Fibroblast of villous mesenchyme (primary cell): ENCODE results near the gene CRKL. TPM values are rescaled to one million over a fixed set of nuclear protein-coding genes. Genes with fewer than 3 reads are reported as not detected.
A peak's percentile ranks its signal among the peaks of the same experiment; 100 is the strongest.

Source experiments
- DNase-seq: peaks from one replicate; pipeline ENCODE4 v3.0.0-alpha.2; 2010; ENCODE audit warnings: low read depth
- H3K4me3 ChIP-seq: 2 replicates; pipeline ENCODE4 v1.5.1; 2011; ENCODE audit warnings: low read depth, mild to moderate bottlenecking, low read length
- total RNA-seq: library from RNA; depleted of rRNA; stranded (reverse); fragments of >200 nt; gene quantifications from 2 replicates; pipeline ENCODE4 v1.2.3, GENCODE V29; 2012
- TF ChIP-seq, protein P1 (sequence below): IDR thresholded peaks from 2 replicates; pipeline ENCODE4 v1.5.1; 2012; ENCODE audit warnings: low read depth, mild to moderate bottlenecking, low read length; ENCODE audit not compliant: insufficient read depth

The CRKL gene
- total RNA-seq, 1 donor = 57.4 TPM

DNA sequence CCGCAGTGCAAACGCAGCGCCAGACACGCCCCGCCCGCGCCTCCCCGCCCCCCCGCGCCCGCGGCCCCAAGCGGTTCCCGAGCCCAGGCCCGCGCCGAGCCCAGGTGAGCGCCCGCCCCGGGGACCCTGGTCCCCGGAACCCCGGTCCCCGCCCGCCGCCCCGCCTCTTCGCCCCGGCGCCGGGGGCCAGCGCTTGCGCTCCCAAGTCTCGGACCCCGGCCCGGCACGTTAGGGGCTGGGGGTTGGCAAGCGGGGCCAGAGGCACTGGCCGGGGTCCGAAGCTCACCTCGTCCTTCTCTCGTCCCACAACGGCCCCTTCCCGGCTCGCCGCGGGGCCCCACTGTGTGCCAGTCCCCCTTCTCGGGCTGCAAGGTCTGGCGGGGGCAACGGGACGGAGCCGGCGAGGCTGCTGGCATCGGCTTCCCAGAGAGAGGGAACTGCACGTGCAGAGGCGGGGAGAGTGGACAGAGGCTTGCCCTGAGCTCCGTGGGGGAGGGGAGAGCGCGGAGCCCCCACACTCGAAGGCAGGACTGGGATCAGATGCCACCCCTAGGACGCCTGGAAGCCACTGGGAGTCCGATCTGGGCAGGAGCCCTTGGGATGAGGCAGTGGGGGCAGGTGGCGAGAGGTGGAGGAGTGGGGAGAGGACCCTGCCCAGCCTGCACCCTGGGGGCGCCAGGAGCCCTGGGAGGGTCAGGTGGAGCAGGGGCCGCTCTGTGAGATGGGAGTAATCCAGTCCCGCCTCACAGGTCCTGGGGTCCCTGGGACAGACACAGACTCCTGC is 48.1 kb downstream of the CRKL start:
- TF ChIP-seq, protein P1, sequence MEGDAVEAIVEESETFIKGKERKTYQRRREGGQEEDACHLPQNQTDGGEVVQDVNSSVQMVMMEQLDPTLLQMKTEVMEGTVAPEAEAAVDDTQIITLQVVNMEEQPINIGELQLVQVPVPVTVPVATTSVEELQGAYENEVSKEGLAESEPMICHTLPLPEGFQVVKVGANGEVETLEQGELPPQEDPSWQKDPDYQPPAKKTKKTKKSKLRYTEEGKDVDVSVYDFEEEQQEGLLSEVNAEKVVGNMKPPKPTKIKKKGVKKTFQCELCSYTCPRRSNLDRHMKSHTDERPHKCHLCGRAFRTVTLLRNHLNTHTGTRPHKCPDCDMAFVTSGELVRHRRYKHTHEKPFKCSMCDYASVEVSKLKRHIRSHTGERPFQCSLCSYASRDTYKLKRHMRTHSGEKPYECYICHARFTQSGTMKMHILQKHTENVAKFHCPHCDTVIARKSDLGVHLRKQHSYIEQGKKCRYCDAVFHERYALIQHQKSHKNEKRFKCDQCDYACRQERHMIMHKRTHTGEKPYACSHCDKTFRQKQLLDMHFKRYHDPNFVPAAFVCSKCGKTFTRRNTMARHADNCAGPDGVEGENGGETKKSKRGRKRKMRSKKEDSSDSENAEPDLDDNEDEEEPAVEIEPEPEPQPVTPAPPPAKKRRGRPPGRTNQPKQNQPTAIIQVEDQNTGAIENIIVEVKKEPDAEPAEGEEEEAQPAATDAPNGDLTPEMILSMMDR = no peak
- no peak for DNase-seq
- H3K4me3 ChIP-seq = peak overlapping the region; percentile 35

DNA sequence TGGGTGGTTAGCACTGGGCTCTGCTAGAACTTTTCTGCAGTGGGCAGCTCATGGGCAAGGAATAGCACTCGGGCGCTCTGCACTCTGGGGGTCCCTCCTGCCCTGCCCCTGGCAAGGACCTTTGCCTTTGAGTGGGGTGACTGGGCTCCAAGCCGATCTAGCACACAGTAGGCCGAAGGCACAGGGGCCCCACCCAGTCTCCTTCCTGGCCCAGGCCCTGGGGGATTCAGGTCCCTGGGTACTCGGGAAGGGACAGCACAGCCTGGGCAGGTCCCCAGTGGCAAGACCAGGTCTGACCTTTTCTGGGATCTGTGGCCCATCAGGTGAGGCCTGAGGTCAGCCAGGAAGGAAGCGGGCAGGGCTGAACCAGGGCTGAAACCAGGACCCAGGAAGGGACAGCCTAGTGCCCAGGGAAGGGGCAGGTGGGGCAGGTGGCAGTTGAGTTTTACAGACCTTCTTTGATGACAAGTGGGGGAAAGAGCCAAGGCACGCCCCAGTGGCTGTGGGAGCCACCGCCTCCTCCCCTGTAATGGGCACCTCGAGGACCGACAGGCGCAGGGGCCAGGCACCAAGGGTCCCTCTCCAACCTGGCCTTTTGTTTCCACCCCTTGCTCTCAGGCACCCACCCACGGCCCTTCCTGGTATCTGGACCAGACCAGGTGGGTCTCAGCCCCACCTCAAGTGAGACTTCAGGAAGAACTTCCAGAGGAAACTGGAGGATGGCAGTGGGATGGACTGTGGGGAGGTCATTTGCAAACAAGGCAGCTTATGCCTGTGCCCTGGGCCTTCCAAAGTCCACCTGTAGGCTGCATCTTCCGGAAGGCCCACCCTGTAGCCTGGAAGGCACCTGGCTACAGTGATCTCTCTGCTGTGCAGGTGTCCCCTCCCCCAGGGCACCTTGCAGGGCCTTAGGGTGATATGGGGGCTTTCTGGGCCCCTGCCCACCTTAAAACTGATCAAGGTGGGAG is 49.0 kb downstream of the CRKL start:
- DNase-seq = no peak
- H3K4me3 ChIP-seq = no peak overlapping the region
- TF ChIP-seq, protein P1 = no peak

DNA sequence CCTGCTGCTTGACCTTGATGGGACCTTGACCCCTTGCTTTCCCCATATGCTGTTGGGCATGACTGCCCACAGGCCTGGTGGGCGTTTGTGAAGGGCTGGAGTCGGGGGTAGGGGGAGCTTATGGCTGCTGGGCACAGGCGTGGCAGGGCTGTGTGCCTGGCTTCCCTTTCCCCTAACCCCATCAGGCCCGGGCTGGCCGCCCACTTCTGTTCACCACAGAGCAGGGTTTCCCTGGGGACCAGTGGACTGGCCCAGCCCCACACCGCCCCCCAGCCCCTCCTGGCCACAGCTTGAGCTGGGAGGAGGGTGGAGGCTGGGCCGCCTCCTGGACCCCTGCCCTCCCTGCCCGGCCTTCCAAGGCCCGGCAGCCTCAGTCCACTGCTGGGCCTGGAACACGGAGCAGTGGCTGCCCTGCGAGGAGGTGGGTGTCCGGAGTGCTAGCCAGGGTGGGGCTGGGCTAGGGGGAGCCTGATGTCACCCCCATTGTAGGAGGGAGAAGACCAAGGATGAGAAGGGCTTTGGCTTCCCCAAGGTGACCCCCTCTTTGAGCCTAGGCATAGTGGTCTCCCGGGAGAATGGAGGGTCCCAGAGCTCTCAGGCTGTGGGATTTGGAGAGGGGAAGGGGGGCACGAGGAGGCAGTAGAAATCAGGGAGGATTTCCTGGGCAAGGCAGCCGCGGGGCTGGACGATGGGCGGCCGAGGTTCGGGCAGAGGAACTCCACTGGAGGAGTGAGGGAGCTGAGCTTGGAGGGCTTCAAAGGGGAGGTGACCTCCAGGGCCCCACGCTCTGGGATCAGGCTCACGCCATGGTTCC is 49.9 kb downstream of the CRKL start, which contains the start of gene AIFM3:
Gene AIFM3, plus strand, starts transcription at position 373 of the 814 bp plus-strand sequence. CDS start 690 bp downstream, outside the sequence.
- H3K4me3 ChIP-seq = no peak within 1 kb of the TSS
- TF ChIP-seq, protein P1 = no peak
- DNase-seq = no peak

DNA sequence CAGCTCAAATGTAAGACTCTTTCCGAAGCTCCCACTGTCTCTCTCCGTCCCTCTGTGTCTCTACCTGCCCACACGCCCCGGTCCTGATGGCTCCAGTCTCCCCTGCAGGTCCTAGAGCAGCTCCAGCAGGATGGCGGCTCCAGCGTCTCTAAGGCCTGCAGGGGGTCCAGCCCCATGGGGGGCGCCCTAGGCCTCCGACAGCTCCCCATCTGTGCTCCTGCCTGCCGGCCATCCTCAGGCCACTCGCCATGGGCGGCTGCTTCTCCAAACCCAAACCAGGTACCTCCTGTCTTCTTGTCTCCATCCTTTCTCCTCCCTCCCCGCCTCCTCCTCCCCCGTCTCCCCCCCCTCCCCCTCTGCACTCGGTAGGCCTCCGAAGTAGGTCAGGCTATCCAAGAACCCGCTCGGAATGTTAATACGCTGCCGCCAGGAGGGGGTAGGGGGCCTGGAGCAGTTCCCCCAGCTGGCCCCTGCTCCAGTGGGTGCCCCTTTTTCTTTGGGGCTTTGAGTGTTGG is 50.5 kb downstream of the CRKL start:
- no peak for DNase-seq
- TF ChIP-seq, protein P1 = no peak
- H3K4me3 ChIP-seq = no peak overlapping the region

DNA sequence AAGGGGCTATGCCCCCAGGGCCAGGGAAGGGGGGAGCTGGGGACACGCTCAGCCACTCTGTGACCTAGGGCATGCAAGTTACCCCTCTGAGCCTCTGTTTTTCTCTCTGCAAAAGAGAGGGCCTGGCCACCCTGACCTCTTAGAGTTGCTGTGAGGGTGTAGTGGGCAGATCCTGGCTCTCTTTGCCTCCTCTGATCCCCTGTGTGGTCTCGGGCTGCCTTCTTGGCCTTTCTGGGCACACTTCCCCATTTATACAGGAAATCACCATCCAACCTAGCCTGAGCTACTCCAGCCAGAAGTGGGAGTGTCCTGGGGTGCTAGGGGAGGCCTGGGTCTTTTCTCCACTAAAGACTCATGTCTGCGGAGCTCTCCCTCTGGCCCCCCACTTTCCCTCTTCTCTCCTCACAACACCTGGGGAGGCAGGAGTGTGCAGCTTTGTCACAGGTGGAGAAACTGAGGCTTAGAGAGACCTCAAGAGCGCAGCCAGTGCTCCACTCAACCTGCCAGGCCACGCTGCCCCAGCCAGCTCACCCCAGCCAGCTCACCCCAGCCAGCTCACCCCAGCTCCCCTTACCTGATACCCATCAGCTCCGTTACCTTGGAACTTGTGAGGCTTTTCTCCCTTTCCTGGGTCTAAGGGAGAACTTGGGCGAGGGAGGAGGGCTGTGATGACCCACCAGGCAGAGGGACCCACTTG is 51.2 kb downstream of the CRKL start:
- DNase-seq = no peak
- TF ChIP-seq, protein P1 = no peak
- H3K4me3 ChIP-seq = no peak overlapping the region
